Upper lobe of left lung (tissue), 4 donors: ENCODE data around the gene TCEA3.

Experiments used
- EP300 ChIP-seq, 4 donors: sonication (generic); formaldehyde crosslinking; IDR thresholded peaks; one replicate each; pipeline ENCODE4 v1.5.1; 2017; ENCODE audit warnings: antibody characterized with exemption in 4 of 4, control low read depth in 2 of 4
- POLR2A ChIP-seq, 4 donors: fragments of 450-650 bp; IDR thresholded peaks; one replicate each; pipeline ENCODE4 v1.5.1; 2016 to 2017; ENCODE audit warnings: antibody characterized with exemption in 4 of 4, mild to moderate bottlenecking in 2 of 4
- POLR2AphosphoS5 ChIP-seq, 2 donors: sonication (generic); formaldehyde crosslinking; IDR thresholded peaks; one replicate each; pipeline ENCODE4 v1.5.1; 2017; ENCODE audit warnings: antibody characterized with exemption in 2 of 2
- TF ChIP-seq, protein P1 (sequence below), 6 experiments: fragments of 450-650 bp in 4 of 6; fragments of 200-600 bp in 2 of 6; sonication (generic) in 2 of 6; IDR thresholded peaks; one replicate each; pipeline ENCODE4 v1.5.1; 2016 to 2019; ENCODE audit warnings: antibody characterized with exemption in 6 of 6

DNA sequence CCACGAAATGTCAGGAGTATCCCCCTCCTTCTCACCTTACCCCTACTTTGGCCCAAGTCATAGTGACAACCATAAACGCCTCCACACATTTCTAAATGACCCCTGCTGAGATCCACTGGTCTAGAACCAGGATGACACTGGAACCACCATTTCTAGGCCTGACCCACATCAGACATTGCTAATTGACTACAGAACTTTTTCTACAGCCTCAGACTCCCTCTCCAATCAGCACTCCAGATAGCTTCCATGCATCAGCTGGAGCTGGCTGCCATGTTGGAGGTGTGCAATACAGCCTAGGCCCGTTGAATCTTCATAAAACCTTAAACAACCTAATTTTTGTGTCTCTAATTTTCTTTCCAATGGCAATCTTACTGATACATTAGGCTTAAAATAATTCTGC lies 18.6 kb downstream of the TCEA3 start:
- TF ChIP-seq, protein P1, sequence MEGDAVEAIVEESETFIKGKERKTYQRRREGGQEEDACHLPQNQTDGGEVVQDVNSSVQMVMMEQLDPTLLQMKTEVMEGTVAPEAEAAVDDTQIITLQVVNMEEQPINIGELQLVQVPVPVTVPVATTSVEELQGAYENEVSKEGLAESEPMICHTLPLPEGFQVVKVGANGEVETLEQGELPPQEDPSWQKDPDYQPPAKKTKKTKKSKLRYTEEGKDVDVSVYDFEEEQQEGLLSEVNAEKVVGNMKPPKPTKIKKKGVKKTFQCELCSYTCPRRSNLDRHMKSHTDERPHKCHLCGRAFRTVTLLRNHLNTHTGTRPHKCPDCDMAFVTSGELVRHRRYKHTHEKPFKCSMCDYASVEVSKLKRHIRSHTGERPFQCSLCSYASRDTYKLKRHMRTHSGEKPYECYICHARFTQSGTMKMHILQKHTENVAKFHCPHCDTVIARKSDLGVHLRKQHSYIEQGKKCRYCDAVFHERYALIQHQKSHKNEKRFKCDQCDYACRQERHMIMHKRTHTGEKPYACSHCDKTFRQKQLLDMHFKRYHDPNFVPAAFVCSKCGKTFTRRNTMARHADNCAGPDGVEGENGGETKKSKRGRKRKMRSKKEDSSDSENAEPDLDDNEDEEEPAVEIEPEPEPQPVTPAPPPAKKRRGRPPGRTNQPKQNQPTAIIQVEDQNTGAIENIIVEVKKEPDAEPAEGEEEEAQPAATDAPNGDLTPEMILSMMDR (IDR thresholded peaks at IDR 0.05), result no peak
- TF ChIP-seq EP300 (IDR thresholded peaks at IDR 0.05), result no peak
- no peak for TF ChIP-seq POLR2A (IDR thresholded peaks at IDR 0.05)
- no peak for TF ChIP-seq POLR2AphosphoS5 (IDR thresholded peaks at IDR 0.05)
